HepG2 (cell line): ENCODE results near the gene CTNND1. TPM values are rescaled to one million over a fixed set of nuclear protein-coding genes. Genes with fewer than 3 reads are reported as not detected.

Source experiments
- CEBPG ChIP-seq: IDR thresholded peaks from 2 replicates; pipeline ENCODE4 v1.6.1; 2016
- EP300 ChIP-seq, 3 experiments: sonication (generic) in 1 of 3; formaldehyde crosslinking in 1 of 3; IDR thresholded peaks; 2 replicates each; pipeline versions ENCODE4 v1.5.1 to v1.6.1; 2011 to 2020; ENCODE audit warnings: low read depth in 2 of 3, low read length in 2 of 3, borderline replicate concordance in 1 of 3, improper control_type of control experiment in 1 of 3, mild to moderate bottlenecking in 1 of 3, missing genetic modification reagents in 1 of 3, moderate library complexity in 1 of 3
- GATAD2A ChIP-seq: IDR thresholded peaks from 2 replicates; pipeline ENCODE4 v1.6.1; 2016
- GZF1 ChIP-seq: sonication (generic); formaldehyde crosslinking; IDR thresholded peaks from 2 replicates; pipeline ENCODE4 v1.5.1; 2020; ENCODE audit warnings: mild to moderate bottlenecking, missing genetic modification reagents
- HDAC2 ChIP-seq: sonication (generic); formaldehyde crosslinking; IDR thresholded peaks from 2 replicates; pipeline ENCODE4 v1.4.0; 2020; ENCODE audit warnings: missing genetic modification reagents
- HOXA3 ChIP-seq: sonication (generic); formaldehyde crosslinking; IDR thresholded peaks from 2 replicates; pipeline ENCODE4 v1.5.0; 2020; ENCODE audit warnings: missing genetic modification reagents
- KLF11 ChIP-seq: IDR thresholded peaks from 2 replicates; pipeline ENCODE4 v1.6.1; 2016; ENCODE audit warnings: missing compliant biosample characterization
- MED1 ChIP-seq: sonication (generic); formaldehyde crosslinking; IDR thresholded peaks from 2 replicates; pipeline ENCODE4 v1.4.0; 2020; ENCODE audit warnings: missing genetic modification reagents
- MXD4 ChIP-seq: IDR thresholded peaks from 2 replicates; pipeline ENCODE4 v1.6.1; 2016; ENCODE audit warnings: mild to moderate bottlenecking, missing biosample characterization, missing genetic modification reagents
- NCOA2 ChIP-seq: sonication (generic); formaldehyde crosslinking; IDR thresholded peaks from 2 replicates; pipeline ENCODE4 v1.8.0; 2022; ENCODE audit warnings: inconsistent platforms
- POLR2A ChIP-seq, 2 experiments: IDR thresholded peaks; 2 replicates each; pipeline ENCODE4 v1.6.1; 2011; ENCODE audit warnings: low read depth in 2 of 2, low read length in 2 of 2, mild to moderate bottlenecking in 1 of 2, moderate library complexity in 1 of 2; ENCODE audit not compliant: insufficient read depth in 1 of 2
- SALL1 ChIP-seq: sonication (generic); formaldehyde crosslinking; IDR thresholded peaks from 2 replicates; pipeline ENCODE4 v1.8.0; 2022; ENCODE audit warnings: mild to moderate bottlenecking, missing genetic modification reagents
- SMC3 ChIP-seq: IDR thresholded peaks from 2 replicates; pipeline ENCODE4 v1.6.1; 2011; ENCODE audit warnings: low read length, improper control_type of control experiment
- SOX5 ChIP-seq: IDR thresholded peaks from 2 replicates; pipeline ENCODE4 v1.6.1; 2016; ENCODE audit warnings: borderline replicate concordance
- STAG1 ChIP-seq: sonication (generic); formaldehyde crosslinking; IDR thresholded peaks from 2 replicates; pipeline ENCODE4 v1.4.0; 2020; ENCODE audit warnings: missing genetic modification reagents
- TFAP4 ChIP-seq: sonication (generic); IDR thresholded peaks from 2 replicates; pipeline ENCODE4 v1.6.1; 2016; ENCODE audit warnings: low read depth, borderline replicate concordance
- U2AF2 ChIP-seq: fragments of 200-400 bp; formaldehyde crosslinking; IDR thresholded peaks from 2 replicates; pipeline ENCODE4 v1.6.1; 2017; ENCODE audit warnings: low read depth, mild to moderate bottlenecking, low read length
- ZFYVE20 ChIP-seq: sonication (generic); formaldehyde crosslinking; IDR thresholded peaks from 2 replicates; pipeline ENCODE4 v1.8.0; 2023; ENCODE audit warnings: low read depth, mild to moderate bottlenecking, moderate library complexity, missing genetic modification reagents, borderline replicate concordance
- ZNF329 ChIP-seq: sonication (generic); formaldehyde crosslinking; IDR thresholded peaks from 2 replicates; pipeline ENCODE4 v1.9.0; 2021; ENCODE audit warnings: low read depth, mild to moderate bottlenecking, missing genetic modification reagents
- ZNF335 ChIP-seq: sonication (generic); formaldehyde crosslinking; IDR thresholded peaks from 2 replicates; pipeline ENCODE4 v1.4.0; 2020; ENCODE audit warnings: missing genetic modification reagents
- ZNF580 ChIP-seq: IDR thresholded peaks from 2 replicates; pipeline ENCODE4 v1.6.1; 2016; ENCODE audit warnings: low read depth, borderline replicate concordance
- ZNF644 ChIP-seq: IDR thresholded peaks from 2 replicates; pipeline ENCODE4 v1.6.1; 2016; ENCODE audit warnings: low read depth
- ZNF891 ChIP-seq: sonication (generic); formaldehyde crosslinking; IDR thresholded peaks from 2 replicates; pipeline ENCODE4 v1.5.0; 2020; ENCODE audit warnings: mild to moderate bottlenecking, missing genetic modification reagents
- ZSCAN31 ChIP-seq: sonication (generic); formaldehyde crosslinking; IDR thresholded peaks from 2 replicates; pipeline ENCODE4 v1.5.0; 2020; ENCODE audit warnings: low read depth, mild to moderate bottlenecking, missing genetic modification reagents
- ZSCAN9 ChIP-seq: IDR thresholded peaks from 2 replicates; pipeline ENCODE4 v1.6.1; 2016; ENCODE audit warnings: borderline replicate concordance
- polyA plus RNA-seq, 8 experiments: library from polyadenylated mRNA; depleted of rRNA in 3 of 8; stranded (reverse) in 7 of 8; unstranded in 1 of 8; fragments of >200 nt; fragmentation: Illumina TruSeq in 4 of 8; extraction: Trizol in 4 of 8; gene quantifications; 2 replicates each; pipeline versions ENCODE4 v1.2.1 to v1.2.3, GENCODE V29; 2011 to 2016; ENCODE audit warnings: low read depth in 4 of 8, missing spikeins in 1 of 8, mixed read lengths in 1 of 8; ENCODE audit not compliant: insufficient read depth in 1 of 8
- total RNA-seq, 5 experiments: library from RNA; depleted of rRNA; stranded (reverse); fragments of >200 nt; fragmentation: Illumina TruSeq; extraction: Trizol; gene quantifications; 2 replicates each; pipeline ENCODE4 v1.2.3, GENCODE V29; 2016; ENCODE audit warnings: low read depth in 1 of 5
- TF ChIP-seq, protein P1 (sequence below): sonication (generic); formaldehyde crosslinking; IDR thresholded peaks from 2 replicates; pipeline ENCODE4 v1.9.0; 2021; ENCODE audit warnings: missing genetic modification reagents, borderline replicate concordance
- TF ChIP-seq, protein P2 (sequence below): sonication (generic); formaldehyde crosslinking; IDR thresholded peaks from 2 replicates; pipeline ENCODE4 v1.4.0; 2020; ENCODE audit warnings: missing genetic modification reagents
- TF ChIP-seq, protein P3 (sequence below): sonication (generic); formaldehyde crosslinking; IDR thresholded peaks from 2 replicates; pipeline ENCODE4 v1.4.0; 2020; ENCODE audit warnings: low read depth, mild to moderate bottlenecking, missing genetic modification reagents

CTNND1 gene
- total and polyA plus RNA-seq, 2 of the 13 experiments (the other 11 are each of a cell fraction or from before 2014, with no cell fraction given), result 117 to 128 TPM

GRCh38 chr11:57779276-57779675 is 17.7 kb downstream of the CTNND1 start (continued):
- TF ChIP-seq NCOA2 (CRISPR knock-in tag) (peak; percentile 48), POLR2A (IDR thresholded peaks at IDR 0.05; ENCODE audit: insufficient read depth in 1 of 2, low read depth in 2 of 2, low read length in 2 of 2) (peak in 1 of 2 experiments; percentile 44; a peak in 1 of 4 replicates), ZNF580 (0 out of 2 replicates have a peak, but pooled peaks have one; percentile 42), SALL1 (0 out of 2 replicates have a peak, but pooled peaks have one; percentile 25), EP300 (IDR thresholded peaks at IDR 0.05; ENCODE audit: low read depth in 2 of 2, low read length in 2 of 2) (no peak), EP300 (CRISPR knock-in tag; IDR thresholded peaks at IDR 0.05; ENCODE audit: borderline replicate concordance) (peak; percentile 41; the same call in 1 of the 2 replicates), TFAP4 (peak; percentile 74), MXD4 (CRISPR knock-in tag) (no peak), GZF1 (CRISPR knock-in tag) (0 out of 2 replicates have a peak, but pooled peaks have one; percentile 16), HOXA3 (CRISPR knock-in tag) (peak; percentile 20; the same call in 1 of the 2 replicates), KLF11 (CRISPR knock-in tag) (peak; percentile 45; the same call in 1 of the 2 replicates), ZNF644 (CRISPR knock-in tag) (peak; percentile 60), CEBPG (CRISPR knock-in tag) (0 out of 2 replicates have a peak, but pooled peaks have one; percentile 13), ZSCAN31 (CRISPR knock-in tag) (no peak), U2AF2 (no peak), STAG1 (0 out of 2 replicates have a peak, but pooled peaks have one; percentile 26), ZFYVE20 (CRISPR knock-in tag) (no peak), SMC3 (peak; percentile 8; the same call in 1 of the 2 replicates), ZSCAN9 (0 out of 2 replicates have a peak, but pooled peaks have one; percentile 28), MED1 (CRISPR knock-in tag) (0 out of 2 replicates have a peak, but pooled peaks have one; percentile 10), ZNF891 (CRISPR knock-in tag) (no peak), GATAD2A (CRISPR knock-in tag) (peak; percentile 53; the same call in 1 of the 2 replicates), HDAC2 (CRISPR knock-in tag) (peak; percentile 42; the same call in 1 of the 2 replicates), SOX5 (CRISPR knock-in tag) (peak; percentile 62; the same call in 1 of the 2 replicates), ZNF335 (no peak), ZNF329 (no peak)
- TF ChIP-seq, protein P1, sequence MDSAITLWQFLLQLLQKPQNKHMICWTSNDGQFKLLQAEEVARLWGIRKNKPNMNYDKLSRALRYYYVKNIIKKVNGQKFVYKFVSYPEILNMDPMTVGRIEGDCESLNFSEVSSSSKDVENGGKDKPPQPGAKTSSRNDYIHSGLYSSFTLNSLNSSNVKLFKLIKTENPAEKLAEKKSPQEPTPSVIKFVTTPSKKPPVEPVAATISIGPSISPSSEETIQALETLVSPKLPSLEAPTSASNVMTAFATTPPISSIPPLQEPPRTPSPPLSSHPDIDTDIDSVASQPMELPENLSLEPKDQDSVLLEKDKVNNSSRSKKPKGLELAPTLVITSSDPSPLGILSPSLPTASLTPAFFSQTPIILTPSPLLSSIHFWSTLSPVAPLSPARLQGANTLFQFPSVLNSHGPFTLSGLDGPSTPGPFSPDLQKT, result no peak
- TF ChIP-seq, protein P2, sequence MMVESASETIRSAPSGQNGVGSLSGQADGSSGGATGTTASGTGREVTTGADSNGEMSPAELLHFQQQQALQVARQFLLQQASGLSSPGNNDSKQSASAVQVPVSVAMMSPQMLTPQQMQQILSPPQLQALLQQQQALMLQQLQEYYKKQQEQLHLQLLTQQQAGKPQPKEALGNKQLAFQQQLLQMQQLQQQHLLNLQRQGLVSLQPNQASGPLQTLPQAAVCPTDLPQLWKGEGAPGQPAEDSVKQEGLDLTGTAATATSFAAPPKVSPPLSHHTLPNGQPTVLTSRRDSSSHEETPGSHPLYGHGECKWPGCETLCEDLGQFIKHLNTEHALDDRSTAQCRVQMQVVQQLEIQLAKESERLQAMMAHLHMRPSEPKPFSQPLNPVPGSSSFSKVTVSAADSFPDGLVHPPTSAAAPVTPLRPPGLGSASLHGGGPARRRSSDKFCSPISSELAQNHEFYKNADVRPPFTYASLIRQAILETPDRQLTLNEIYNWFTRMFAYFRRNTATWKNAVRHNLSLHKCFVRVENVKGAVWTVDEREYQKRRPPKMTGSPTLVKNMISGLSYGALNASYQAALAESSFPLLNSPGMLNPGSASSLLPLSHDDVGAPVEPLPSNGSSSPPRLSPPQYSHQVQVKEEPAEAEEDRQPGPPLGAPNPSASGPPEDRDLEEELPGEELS (CRISPR knock-in tag), result peak; percentile 22; the same call in 1 of the 2 replicates
- TF ChIP-seq, protein P3, sequence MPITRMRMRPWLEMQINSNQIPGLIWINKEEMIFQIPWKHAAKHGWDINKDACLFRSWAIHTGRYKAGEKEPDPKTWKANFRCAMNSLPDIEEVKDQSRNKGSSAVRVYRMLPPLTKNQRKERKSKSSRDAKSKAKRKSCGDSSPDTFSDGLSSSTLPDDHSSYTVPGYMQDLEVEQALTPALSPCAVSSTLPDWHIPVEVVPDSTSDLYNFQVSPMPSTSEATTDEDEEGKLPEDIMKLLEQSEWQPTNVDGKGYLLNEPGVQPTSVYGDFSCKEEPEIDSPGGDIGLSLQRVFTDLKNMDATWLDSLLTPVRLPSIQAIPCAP (CRISPR knock-in tag), result no peak
